K562 (cell line): Measurements from ENCODE around the gene PUM1. TPM values are rescaled to one million over a fixed set of nuclear protein-coding genes. Genes with fewer than 3 reads are reported as not detected.

Experiments used
- BHLHE40 ChIP-seq: IDR thresholded peaks from 2 replicates; pipeline ENCODE4 v1.6.1; 2011; ENCODE audit warnings: low read length, improper control_type of control experiment
- CBFB ChIP-seq: sonication (generic); formaldehyde crosslinking; IDR thresholded peaks from 2 replicates; pipeline ENCODE4 v1.4.0; 2020; ENCODE audit warnings: mild to moderate bottlenecking, missing genetic modification reagents
- CEBPG ChIP-seq, 3 experiments: fragments of 200-800 bp in 1 of 3; sonication (Bioruptor generic) in 1 of 3; sonication (generic) in 1 of 3; formaldehyde crosslinking in 1 of 3; IDR thresholded peaks in 2 of 3; conservative IDR thresholded peaks in 1 of 3; 2 replicates each; pipeline versions ENCODE4 v1.6.1 to v1.8.0; 2016 to 2022; ENCODE audit warnings: missing compliant biosample characterization in 2 of 3, missing genetic modification characterization in 2 of 3, mild to moderate bottlenecking in 1 of 3, missing genetic modification reagents in 1 of 3
- E2F1 ChIP-seq: sonication (generic); formaldehyde crosslinking; IDR thresholded peaks from 2 replicates; pipeline ENCODE4 v1.8.1; 2023; ENCODE audit warnings: mild to moderate bottlenecking, missing genetic modification reagents, moderate library complexity
- ETV1 ChIP-seq: fragments of 450-650 bp; conservative IDR thresholded peaks from 2 replicates; pipeline ENCODE4 v1.6.1; 2016; ENCODE audit warnings: missing genetic modification characterization, control low read depth, low read depth, missing compliant biosample characterization
- FOXO4 ChIP-seq: fragments of 450-650 bp; formaldehyde crosslinking; IDR thresholded peaks from 2 replicates; pipeline ENCODE4 v1.4.0; 2020; ENCODE audit warnings: mild to moderate bottlenecking, moderate library complexity
- HCFC1 ChIP-seq: IDR thresholded peaks from 2 replicates; pipeline ENCODE4 v1.6.1; 2012; ENCODE audit warnings: low read depth, low read length, improper control_type of control experiment
- JUND ChIP-seq, 2 experiments: IDR thresholded peaks; 2 replicates in 1 of 2; 3 replicates in 1 of 2; pipeline ENCODE4 v1.6.1; 2011; ENCODE audit warnings: borderline replicate concordance in 2 of 2, low read depth in 2 of 2, low read length in 2 of 2, improper control_type of control experiment in 1 of 2, missing biosample characterization in 1 of 2, missing genetic modification characterization in 1 of 2, missing genetic modification reagents in 1 of 2
- MAX ChIP-seq: sonication (generic); formaldehyde crosslinking; IDR thresholded peaks from 2 replicates; pipeline ENCODE4 v1.9.0; 2022; ENCODE audit warnings: mild to moderate bottlenecking, missing genetic modification reagents
- NBN ChIP-seq: fragments of 450-650 bp; IDR thresholded peaks from 2 replicates; pipeline ENCODE4 v1.6.1; 2016; ENCODE audit warnings: low read depth, mild to moderate bottlenecking
- SNIP1 ChIP-seq: fragments of 450-650 bp; IDR thresholded peaks from 2 replicates; pipeline ENCODE4 v1.7.1; 2017; ENCODE audit warnings: low read depth, mild to moderate bottlenecking
- SP1 ChIP-seq: sonication (generic); formaldehyde crosslinking; IDR thresholded peaks from 2 replicates; pipeline ENCODE4 v1.8.1; 2022; ENCODE audit warnings: mild to moderate bottlenecking, missing genetic modification reagents
- TFAP4 ChIP-seq: sonication (generic); formaldehyde crosslinking; IDR thresholded peaks from 2 replicates; pipeline ENCODE4 v1.8.0; 2022; ENCODE audit warnings: missing genetic modification reagents, mild to moderate bottlenecking, moderate library complexity, borderline replicate concordance
- ZBTB12 ChIP-seq: fragments of 250-450 bp; sonication (Bioruptor Pico); IDR thresholded peaks from 2 replicates; pipeline ENCODE4 v1.4.0; 2020
- ZFP91 ChIP-seq: sonication (generic); formaldehyde crosslinking; IDR thresholded peaks from 2 replicates; pipeline ENCODE4 v1.8.0; 2022; ENCODE audit warnings: mild to moderate bottlenecking, missing genetic modification reagents
- polyA plus RNA-seq, 8 experiments: library from polyadenylated mRNA; depleted of rRNA in 4 of 8; stranded (reverse) in 5 of 8; unstranded in 3 of 8; fragments of >200 nt; fragmentation: Nextera tagmentation in 2 of 8; fragmentation: Illumina TruSeq in 1 of 8; extraction: Ambion mirVana in 2 of 8; extraction: Trizol in 1 of 8; gene quantifications; 2 replicates each; pipeline versions ENCODE4 v1.2.1 to v1.2.3, GENCODE V29; 2011 to 2014; ENCODE audit warnings: inconsistent platforms in 1 of 8, missing spikeins in 1 of 8
- total RNA-seq, 7 experiments: library from RNA; depleted of rRNA in 6 of 7; stranded (reverse); fragments of >200 nt in 6 of 7; fragmentation: Illumina TruSeq in 2 of 7; extraction: Trizol in 2 of 7; gene quantifications; 2 replicates each; pipeline versions ENCODE4 v1.2.1 to v1.2.3, GENCODE V29; 2011 to 2021; ENCODE audit warnings: low replicate concordance in 1 of 7

PUM1 gene
- total and polyA plus RNA-seq, 9 of the 15 experiments (the other 6 are each of a cell fraction or from before 2014, with no cell fraction given), result 37.7 to 104 (median 55.7) TPM

- TF ChIP-seq E2F1 (CRISPR knock-in tag) (no peak), BHLHE40 (peak; percentile 32; the same call in 1 of the 2 replicates), HCFC1 (0 out of 2 replicates have a peak, but pooled peaks have one; percentile 25), FOXO4 (no peak), ZBTB12 (CRISPR knock-in tag) (no peak), ETV1 (tag) (peak; percentile 34; the same call in 1 of the 2 replicates), MAX (CRISPR knock-in tag) (peak; percentile 46; the same call in 1 of the 2 replicates), SP1 (CRISPR knock-in tag) (peak; percentile 52; the same call in 1 of the 2 replicates), CBFB (CRISPR knock-in tag) (peak; percentile 36; the same call in 1 of the 2 replicates), SNIP1 (no peak), CEBPG (CRISPR knock-in tag; IDR thresholded peaks at IDR 0.05) (0 out of 2 replicates have a peak, but pooled peaks have one; percentile 1), CEBPG (tag; conservative IDR thresholded peaks at IDR 0.05 in 1 of 2, IDR thresholded peaks at IDR 0.05 in 1 of 2) (no peak), TFAP4 (CRISPR knock-in tag) (peak; percentile 69; the same call in 1 of the 2 replicates), NBN (0 out of 2 replicates have a peak, but pooled peaks have one; percentile 31), JUND (IDR thresholded peaks at IDR 0.05; ENCODE audit: borderline replicate concordance, low read depth, low read length) (peak; percentile 55), JUND (tag; IDR thresholded peaks at IDR 0.05; ENCODE audit: borderline replicate concordance, low read depth, low read length) (peak; percentile 21; the same call in 1 of the 3 replicates), ZFP91 (CRISPR knock-in tag) (0 out of 2 replicates have a peak, but pooled peaks have one; percentile 50)
Observed at GRCh38 chr1:30911059-30911954, 154.2 kb downstream of the PUM1 start (continued).
